Astrocyte (in vitro differentiated cells and primary cell): ENCODE data around the gene CFDP1. TPM values are rescaled to one million over a fixed set of nuclear protein-coding genes. Genes with fewer than 3 reads are reported as not detected.

Experiments used
- DNase-seq: peaks from one replicate; pipeline ENCODE4 v3.0.0-alpha.2; 2010; ENCODE audit warnings: low read depth
- FAIRE-seq: peaks from 2 replicates; lab custom pipeline; 2011; peaks lifted over from hg19 to GRCh38; lab: Jason Lieb, UNC
- H2AFZ ChIP-seq: 2 replicates; pipeline ENCODE4 v1.6.0; 2012; ENCODE audit warnings: low read depth, low read length, inconsistent platforms
- H3K27ac ChIP-seq: 2 replicates; pipeline ENCODE4 v1.5.1; 2011; ENCODE audit warnings: low read depth, low read length, inconsistent platforms
- H3K27me3 ChIP-seq: 2 replicates; pipeline ENCODE4 v1.6.0; 2011; ENCODE audit warnings: low read length, inconsistent platforms; ENCODE audit not compliant: insufficient read depth
- H3K36me3 ChIP-seq: 2 replicates; pipeline ENCODE4 v1.5.1; 2011; ENCODE audit warnings: low read length, inconsistent platforms; ENCODE audit not compliant: insufficient read depth
- H3K4me1 ChIP-seq: 2 replicates; pipeline ENCODE4 v1.5.1; 2011; ENCODE audit warnings: low read length, inconsistent platforms; ENCODE audit not compliant: insufficient read depth
- H3K4me2 ChIP-seq: 2 replicates; pipeline ENCODE4 v1.6.0; 2012; ENCODE audit warnings: low read length, inconsistent platforms
- H3K4me3 ChIP-seq: 2 replicates; pipeline ENCODE4 v1.5.1; 2011; ENCODE audit warnings: low read depth, mild to moderate bottlenecking, low read length, inconsistent platforms; ENCODE audit not compliant: insufficient read depth
- H3K79me2 ChIP-seq: 2 replicates; pipeline ENCODE4 v1.6.0; 2012; ENCODE audit warnings: mild to moderate bottlenecking, low read length, inconsistent platforms; ENCODE audit not compliant: insufficient read depth
- H3K9ac ChIP-seq: 2 replicates; pipeline ENCODE4 v1.6.0; 2012; ENCODE audit warnings: mild to moderate bottlenecking, low read length, inconsistent platforms
- H3K9me3 ChIP-seq: 2 replicates; pipeline ENCODE4 v1.5.1; 2012; ENCODE audit warnings: low read depth, mild to moderate bottlenecking, low read length, inconsistent platforms; ENCODE audit not compliant: insufficient read depth
- H4K20me1 ChIP-seq: 2 replicates; pipeline ENCODE4 v1.6.0; 2012; ENCODE audit warnings: low read length, inconsistent platforms; ENCODE audit not compliant: insufficient read depth
- H3K27ac Mint-ChIP-seq: one replicate; pipeline ENCODE4 v1.8.0; 2021; ENCODE audit warnings: mild to moderate bottlenecking, mixed read lengths; ENCODE audit not compliant: unreplicated experiment
- H3K27me3 Mint-ChIP-seq: one replicate; pipeline ENCODE4 v1.8.0; 2021; ENCODE audit warnings: low read depth, mixed read lengths; ENCODE audit not compliant: unreplicated experiment
- H3K36me3 Mint-ChIP-seq: one replicate; pipeline ENCODE4 v1.8.0; 2021; ENCODE audit warnings: low read depth, mixed read lengths; ENCODE audit not compliant: unreplicated experiment
- H3K4me1 Mint-ChIP-seq: one replicate; pipeline ENCODE4 v1.8.0; 2021; ENCODE audit warnings: low read depth, mixed read lengths; ENCODE audit not compliant: unreplicated experiment
- H3K4me3 Mint-ChIP-seq: one replicate; pipeline ENCODE4 v1.8.0; 2021; ENCODE audit warnings: mild to moderate bottlenecking, moderate library complexity, mixed read lengths; ENCODE audit not compliant: unreplicated experiment
- H3K9me3 Mint-ChIP-seq: one replicate; pipeline ENCODE4 v1.8.0; 2021; ENCODE audit warnings: mild to moderate bottlenecking, mixed read lengths; ENCODE audit not compliant: unreplicated experiment
- CTCF ChIP-seq: IDR thresholded peaks from 2 replicates; pipeline ENCODE4 v1.5.1; 2011; ENCODE audit warnings: low read depth, mild to moderate bottlenecking, inconsistent platforms, low read length, moderate library complexity; ENCODE audit not compliant: insufficient read depth
- EZH2 ChIP-seq: IDR thresholded peaks from 2 replicates; pipeline ENCODE4 v1.6.1; 2012; ENCODE audit warnings: mild to moderate bottlenecking, low read length, inconsistent platforms; ENCODE audit not compliant: insufficient read depth
- total RNA-seq: library from RNA; stranded (reverse); gene quantifications from 2 replicates; pipeline ENCODE4 v1.2.1, GENCODE V29; 2021

CFDP1 gene
- total RNA-seq, 1 donor from 2014 or later = 36.9 TPM

GRCh38 chr16:75267631-75268264, 165.6 kb downstream of the CFDP1 start:
- Histone ChIP-seq H3K4me1 (peaks cover 37% of the 10 kb centered on the region), H3K4me2 (peak overlapping the region; percentile 23), H3K9ac (no peak overlapping the region), H3K27me3 (no peaks in the 10 kb centered on the region), H3K9me3 (no peaks in the 10 kb centered on the region), H3K79me2 (peaks cover 39% of the 10 kb centered on the region), H4K20me1 (peaks cover 23% of the 10 kb centered on the region), H2AFZ (no peak overlapping the region), H3K27ac (no peak overlapping the region), H3K36me3 (no peaks in the 10 kb centered on the region), H3K4me3 (no peak overlapping the region)
- H3K4me3 Mint-ChIP-seq = no peak overlapping the region
- no peaks in the 10 kb centered on the region for H3K27me3 Mint-ChIP-seq
- peaks cover 5% of the 10 kb centered on the region for H3K36me3 Mint-ChIP-seq
- no peaks in the 10 kb centered on the region for H3K9me3 Mint-ChIP-seq
- no peak for TF ChIP-seq EZH2
- no peak for TF ChIP-seq CTCF
- no peak for FAIRE-seq
- peaks cover 16% of the 10 kb centered on the region for H3K4me1 Mint-ChIP-seq
- H3K27ac Mint-ChIP-seq = no peak overlapping the region
- no peak for DNase-seq

- no peak overlapping the region for H3K4me3 ChIP-seq
Measured at GRCh38 chr16:75266738-75267630, 166.3 kb downstream of the CFDP1 start.

More at GRCh38 chr16:75266738-75267630, 166.3 kb downstream of the CFDP1 start:
- H3K79me2 ChIP-seq = peaks cover 46% of the 10 kb centered on the region
- no peak overlapping the region for H2AFZ ChIP-seq
- Mint-ChIP-seq H3K9me3 (no peaks in the 10 kb centered on the region), H3K36me3 (peaks cover 7% of the 10 kb centered on the region), H3K27ac (no peak overlapping the region), H3K27me3 (no peaks in the 10 kb centered on the region), H3K4me1 (peaks cover 20% of the 10 kb centered on the region), H3K4me3 (peak overlapping the region; percentile 84)
- no peaks in the 10 kb centered on the region for H3K36me3 ChIP-seq
- H3K27me3 ChIP-seq = no peaks in the 10 kb centered on the region
- H3K9ac ChIP-seq = peak overlapping the region; percentile 100
- peak overlapping the region; percentile 98 for H3K4me2 ChIP-seq
- H3K27ac ChIP-seq = no peak overlapping the region
- peaks cover 40% of the 10 kb centered on the region for H3K4me1 ChIP-seq
- FAIRE-seq = no peak
- TF ChIP-seq CTCF (no peak), EZH2 (no peak)
- no peak for DNase-seq
- peaks cover 30% of the 10 kb centered on the region for H4K20me1 ChIP-seq
- no peaks in the 10 kb centered on the region for H3K9me3 ChIP-seq
